CD14-positive monocyte (primary cell): ENCODE data around the gene ATF7IP2. TPM values are rescaled to one million over a fixed set of nuclear protein-coding genes. Genes with fewer than 3 reads are reported as not detected.

Experiments used
- DNase-seq, 3 donors: peaks; one replicate each; pipeline ENCODE4 v3.0.0-alpha.2; 2011 to 2022
- H2AFZ ChIP-seq: 2 replicates; pipeline ENCODE4 v1.6.0; 2012; ENCODE audit warnings: mild to moderate bottlenecking, low read depth, low read length, inconsistent platforms; ENCODE audit not compliant: insufficient read depth, poor library complexity, severe bottlenecking
- H3K27ac ChIP-seq, 2 donors: 1 replicate in 1 of 2; 2 replicates in 1 of 2; pipeline ENCODE4 v1.5.1; 2012 to 2013; ENCODE audit warnings: low read length in 2 of 2, control low read depth in 1 of 2, inconsistent platforms in 1 of 2, low read depth in 1 of 2, mild to moderate bottlenecking in 1 of 2
- H3K27me3 ChIP-seq, 2 donors: one replicate each; pipeline versions ENCODE4 v1.6.0 to v1.6.1; 2011 to 2013; ENCODE audit warnings: low read length in 2 of 2; ENCODE audit not compliant: control insufficient read depth in 2 of 2, insufficient read depth in 2 of 2
- H3K36me3 ChIP-seq, 2 donors: replicated peaks in 1 of 2; 1 replicate in 1 of 2; 2 replicates in 1 of 2; pipeline versions ENCODE4 v1.5.1 to v1.6.1; 2012 to 2013; ENCODE audit warnings: low read length in 2 of 2, control low read depth in 1 of 2, inconsistent platforms in 1 of 2, mild to moderate bottlenecking in 1 of 2; ENCODE audit not compliant: insufficient read depth in 2 of 2, control insufficient read depth in 1 of 2
- H3K4me1 ChIP-seq, 2 donors: 1 replicate in 1 of 2; 2 replicates in 1 of 2; pipeline versions ENCODE4 v1.5.1 to v1.6.1; 2012 to 2013; ENCODE audit warnings: low read length in 2 of 2, control low read depth in 1 of 2, inconsistent platforms in 1 of 2, mild to moderate bottlenecking in 1 of 2, moderate library complexity in 1 of 2; ENCODE audit not compliant: insufficient read depth in 2 of 2, control insufficient read depth in 1 of 2
- H3K4me2 ChIP-seq: replicated peaks from 2 replicates; pipeline ENCODE3; 2012; ENCODE audit warnings: low read length, moderate library complexity, mild to moderate bottlenecking; ENCODE audit not compliant: poor library complexity, severe bottlenecking; ENCODE audit errors: extremely low read depth
- H3K4me3 ChIP-seq, 3 experiments: fragments of 200-600 bp in 1 of 3; sonication (generic) in 1 of 3; replicated peaks in 1 of 3; 1 replicate in 2 of 3; 2 replicates in 1 of 3; pipeline ENCODE4 v1.5.1; 2011 to 2013; ENCODE audit warnings: low read length in 3 of 3, mild to moderate bottlenecking in 3 of 3, control low read depth in 2 of 3, low read depth in 2 of 3, inconsistent platforms in 1 of 3, moderate library complexity in 1 of 3
- H3K79me2 ChIP-seq: 2 replicates; pipeline ENCODE4 v1.6.0; 2012; ENCODE audit warnings: mild to moderate bottlenecking, control low read depth, inconsistent platforms, low read length, moderate library complexity; ENCODE audit not compliant: insufficient read depth
- H3K9ac ChIP-seq: 2 replicates; pipeline ENCODE4 v1.6.0; 2017; ENCODE audit warnings: low read length, mild to moderate bottlenecking; ENCODE audit not compliant: insufficient read depth, poor library complexity, severe bottlenecking
- H3K9me3 ChIP-seq, 2 donors: replicated peaks in 1 of 2; 1 replicate in 1 of 2; 2 replicates in 1 of 2; pipeline versions ENCODE4 v1.5.1 to v1.6.1; 2012 to 2013; ENCODE audit warnings: low read length in 2 of 2, control low read depth in 1 of 2; ENCODE audit not compliant: control insufficient read depth in 1 of 2, insufficient read depth in 1 of 2
- H4K20me1 ChIP-seq: 2 replicates; pipeline ENCODE4 v1.6.0; 2012; ENCODE audit warnings: mild to moderate bottlenecking, low read length, control low read depth, moderate library complexity; ENCODE audit not compliant: insufficient read depth
- H3K27ac Mint-ChIP-seq, 7 donors: one replicate each; pipeline ENCODE4 v1.8.0; 2020; ENCODE audit warnings: mild to moderate bottlenecking in 7 of 7, mixed read lengths in 7 of 7, moderate library complexity in 6 of 7, inconsistent platforms in 2 of 7
- H3K27me3 Mint-ChIP-seq, 3 donors: one replicate each; pipeline ENCODE4 v1.8.0; 2021 to 2022; ENCODE audit warnings: low read depth in 3 of 3, mild to moderate bottlenecking in 3 of 3, mixed read lengths in 3 of 3, moderate library complexity in 3 of 3, inconsistent platforms in 1 of 3
- H3K36me3 Mint-ChIP-seq, 2 donors: one replicate each; pipeline ENCODE4 v1.8.0; 2020; ENCODE audit warnings: mixed read lengths in 2 of 2, inconsistent platforms in 1 of 2, mild to moderate bottlenecking in 1 of 2
- H3K4me1 Mint-ChIP-seq: one replicate; pipeline ENCODE4 v1.8.0; 2020; ENCODE audit warnings: mild to moderate bottlenecking, mixed read lengths
- H3K4me3 Mint-ChIP-seq, 2 donors: one replicate each; pipeline ENCODE4 v1.8.0; 2020; ENCODE audit warnings: mild to moderate bottlenecking in 2 of 2, mixed read lengths in 2 of 2, moderate library complexity in 1 of 2
- H3K9me3 Mint-ChIP-seq, 7 donors: one replicate each; pipeline ENCODE4 v1.8.0; 2020 to 2022; ENCODE audit warnings: mixed read lengths in 7 of 7, mild to moderate bottlenecking in 6 of 7, moderate library complexity in 6 of 7, inconsistent platforms in 2 of 7
- WGBS: methylation state at CpG from one replicate; pipeline ENCODE4 v1.1.5; 2013; ENCODE audit warnings: missing lambda C conversion rate; ENCODE audit not compliant: insufficient coverage; 5-methylcytosine and 5-hydroxymethylcytosine counted together
- intact Hi-C, 2 donors: fragments of 100-400 bp; cut with micrococcal nuclease; formaldehyde crosslinking; loops; one replicate each; pipeline versions ENCODE4 v1.15.0 to v1.15.1; 2023
- polyA plus RNA-seq, 3 donors: library from polyadenylated mRNA; depleted of rRNA in 1 of 3; unstranded in 2 of 3; stranded (reverse) in 1 of 3; fragments of 300-500 nt in 2 of 3; fragments of >200 nt in 1 of 3; fragmentation: Illumina TruSeq in 2 of 3; gene quantifications; 1 replicate in 2 of 3; 2 replicates in 1 of 3; pipeline ENCODE4 v1.2.3, GENCODE V29; 2012 to 2021
- TF ChIP-seq, protein P1 (sequence below): fragments of 200-600 bp; IDR thresholded peaks from one replicate; pipeline ENCODE4 v1.8.0; 2022; ENCODE audit warnings: antibody characterized with exemption, mild to moderate bottlenecking

Gene ATF7IP2
- polyA plus RNA-seq, 3 donors, result 8.7 to 36.4 (median 11.9) TPM

DNA sequence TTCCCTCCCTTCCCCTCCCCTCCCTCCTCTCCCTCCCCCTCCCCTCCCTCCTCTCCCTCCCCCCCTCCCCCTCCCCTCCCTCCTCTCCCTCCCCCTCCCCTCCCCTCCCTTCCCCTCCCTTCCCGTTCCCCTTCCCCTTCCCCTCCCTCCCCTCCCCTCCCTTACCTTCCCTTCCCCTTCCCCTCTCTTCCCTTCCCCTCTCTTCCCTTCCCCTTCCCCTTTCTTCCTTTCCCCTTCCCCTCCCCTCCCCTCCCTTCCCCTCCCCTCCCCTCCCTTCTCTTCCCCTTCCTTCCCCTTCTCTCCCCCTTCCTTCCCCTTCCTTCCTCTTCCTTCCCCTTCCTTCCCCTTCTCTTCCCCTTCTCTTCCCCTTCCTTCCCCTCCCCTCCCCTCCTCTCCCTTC, 133.4 kb downstream of the ATF7IP2 start:
- H3K9me3 ChIP-seq, result peaks cover 0 to 5% of the 10 kb centered on the region in 2 donors
- Mint-ChIP-seq H3K27ac (no peak overlapping the region), H3K9me3 (peaks cover 4 to 18% (median 12%) of the 10 kb centered on the region in 7 donors), H3K36me3 (no peaks in the 10 kb centered on the region), H3K4me3 (no peak overlapping the region), H3K27me3 (peaks cover 0 to 1% (median 1%) of the 10 kb centered on the region in 3 donors), H3K4me1 (peaks cover 21% of the 10 kb centered on the region)
- H4K20me1 ChIP-seq, result no peaks in the 10 kb centered on the region
- TF ChIP-seq, protein P1, sequence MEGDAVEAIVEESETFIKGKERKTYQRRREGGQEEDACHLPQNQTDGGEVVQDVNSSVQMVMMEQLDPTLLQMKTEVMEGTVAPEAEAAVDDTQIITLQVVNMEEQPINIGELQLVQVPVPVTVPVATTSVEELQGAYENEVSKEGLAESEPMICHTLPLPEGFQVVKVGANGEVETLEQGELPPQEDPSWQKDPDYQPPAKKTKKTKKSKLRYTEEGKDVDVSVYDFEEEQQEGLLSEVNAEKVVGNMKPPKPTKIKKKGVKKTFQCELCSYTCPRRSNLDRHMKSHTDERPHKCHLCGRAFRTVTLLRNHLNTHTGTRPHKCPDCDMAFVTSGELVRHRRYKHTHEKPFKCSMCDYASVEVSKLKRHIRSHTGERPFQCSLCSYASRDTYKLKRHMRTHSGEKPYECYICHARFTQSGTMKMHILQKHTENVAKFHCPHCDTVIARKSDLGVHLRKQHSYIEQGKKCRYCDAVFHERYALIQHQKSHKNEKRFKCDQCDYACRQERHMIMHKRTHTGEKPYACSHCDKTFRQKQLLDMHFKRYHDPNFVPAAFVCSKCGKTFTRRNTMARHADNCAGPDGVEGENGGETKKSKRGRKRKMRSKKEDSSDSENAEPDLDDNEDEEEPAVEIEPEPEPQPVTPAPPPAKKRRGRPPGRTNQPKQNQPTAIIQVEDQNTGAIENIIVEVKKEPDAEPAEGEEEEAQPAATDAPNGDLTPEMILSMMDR, result no peak
- H3K27me3 ChIP-seq, result no peaks in the 10 kb centered on the region
- DNase-seq, result peak in 2 of 3 donors; percentile 4 to 33
- intact Hi-C loops, result loop anchor here in 1 of 2 donors (5.0 kb wide), 1 partner anchor 403 kb away; no protein-coding TSS in a partner anchor
- H3K27ac ChIP-seq, result no peak overlapping the region
- H2AFZ ChIP-seq, result no peak overlapping the region
- no peak overlapping the region for H3K4me2 ChIP-seq
- no peak overlapping the region for H3K4me3 ChIP-seq
- H3K36me3 ChIP-seq, result no peaks in the 10 kb centered on the region
- H3K9ac ChIP-seq, result no peak overlapping the region
- no CpG with 5 or more reads among the region's 1 CpG for WGBS
- peaks cover 14 to 18% of the 10 kb centered on the region in 2 donors for H3K4me1 ChIP-seq
- H3K79me2 ChIP-seq, result no peaks in the 10 kb centered on the region

DNA sequence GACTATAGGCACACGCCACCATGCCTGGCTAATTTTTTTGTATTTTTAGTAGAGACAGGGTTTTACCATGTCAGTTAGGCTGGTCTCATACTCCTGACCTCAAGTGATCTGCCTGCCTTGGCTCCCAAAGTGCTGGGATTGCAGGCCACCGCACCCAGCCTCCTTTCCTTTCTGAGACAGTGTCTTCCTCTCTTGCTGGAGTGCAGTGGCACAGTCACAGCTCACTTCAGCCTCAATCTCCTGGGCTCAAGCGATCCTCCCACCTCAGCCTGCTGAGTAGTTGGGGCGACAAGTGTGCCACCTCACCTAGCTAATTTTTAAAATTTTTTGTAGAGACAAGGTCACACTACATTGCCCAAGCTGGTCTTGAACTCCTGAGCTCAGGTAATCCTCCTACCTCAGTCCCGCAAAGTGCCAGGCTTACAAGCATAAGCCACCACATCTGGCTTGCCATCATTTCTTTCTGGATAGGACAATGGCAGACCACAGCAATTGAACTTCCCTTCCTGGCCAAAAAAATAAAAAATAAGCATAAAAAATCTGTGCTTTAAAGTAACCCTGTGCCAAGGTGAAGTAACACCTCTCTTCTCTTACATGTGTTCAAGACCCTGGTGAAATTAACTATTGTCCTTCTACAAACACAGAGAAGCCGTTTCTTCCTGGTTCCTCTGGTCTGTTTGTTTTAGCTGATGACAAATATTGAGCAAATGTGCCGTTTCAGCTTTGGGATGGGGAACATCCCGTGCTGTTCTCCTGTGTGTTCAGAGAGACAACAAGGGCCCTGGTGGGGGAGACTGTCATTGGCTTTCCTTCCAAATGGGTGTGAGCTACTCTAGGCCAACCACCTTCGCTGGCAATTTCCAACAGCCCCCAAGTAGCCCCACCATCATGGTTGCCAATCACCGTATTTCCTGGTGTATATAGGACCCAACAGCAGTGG, 134.3 kb downstream of the ATF7IP2 start:
- peaks cover 4 to 18% (median 12%) of the 10 kb centered on the region in 7 donors for H3K9me3 Mint-ChIP-seq
- no peaks in the 10 kb centered on the region for H4K20me1 ChIP-seq
- no peak overlapping the region for H2AFZ ChIP-seq
- peaks cover 5 to 9% of the 10 kb centered on the region in 2 donors for H3K4me1 ChIP-seq
- no peaks in the 10 kb centered on the region for H3K27me3 ChIP-seq
- H3K27ac ChIP-seq, result no peak overlapping the region
- DNase-seq, result no peak
- no peak overlapping the region for H3K4me2 ChIP-seq
- H3K36me3 Mint-ChIP-seq, result no peaks in the 10 kb centered on the region
- no peaks in the 10 kb centered on the region for H3K36me3 ChIP-seq
- peaks cover 12% of the 10 kb centered on the region for H3K4me1 Mint-ChIP-seq
- H3K27me3 Mint-ChIP-seq, result peaks cover 0 to 1% (median 1%) of the 10 kb centered on the region in 3 donors
- TF ChIP-seq, protein P1, result no peak
- H3K4me3 ChIP-seq, result no peak overlapping the region
- H3K79me2 ChIP-seq, result no peaks in the 10 kb centered on the region
- peaks cover 0 to 5% of the 10 kb centered on the region in 2 donors for H3K9me3 ChIP-seq
- WGBS, result 87% methylated on average over 7 of the region's 10 CpGs
- H3K9ac ChIP-seq, result no peak overlapping the region
- no peak overlapping the region for H3K4me3 Mint-ChIP-seq
- intact Hi-C loops, result loop anchor here (5.0 to 10.0 kb wide), 2 partner anchors 125 to 402 kb away; no protein-coding TSS in a partner anchor
- peak overlapping the region in 2 of 7 donors; percentile 50 to 57 for H3K27ac Mint-ChIP-seq
